GM10266 (cell line): Measurements from ENCODE around the gene KLHL6.
A peak's percentile ranks its signal among the peaks of the same experiment; 100 is the strongest.

Source experiments
- DNase-seq: peaks from one replicate; pipeline ENCODE4 v3.0.0; 2012; ENCODE audit errors: extremely low spot score
- CTCF ChIP-seq: IDR thresholded peaks from 2 replicates; pipeline ENCODE4 v1.5.1; 2012; ENCODE audit warnings: mild to moderate bottlenecking, low read depth; ENCODE audit not compliant: control insufficient read depth, insufficient read depth; ENCODE audit errors: missing control alignments

The KLHL6 gene

GRCh38 chr3:183551930-183552329, 3.6 kb downstream of the KLHL6 start:
- TF ChIP-seq CTCF: peak; percentile 50
- peak; percentile 54 for DNase-seq

GRCh38 chr3:183548262-183548769, 7.2 kb downstream of the KLHL6 start:
- DNase-seq: no peak

GRCh38 chr3:183546625-183547024, 8.9 kb downstream of the KLHL6 start:
- no peak for DNase-seq
- no peak for TF ChIP-seq CTCF

More at GRCh38 chr3:183548262-183548769, 7.2 kb downstream of the KLHL6 start:
- TF ChIP-seq CTCF: no peak

GRCh38 chr3:183545708-183546107, 9.8 kb downstream of the KLHL6 start:
- no peak for TF ChIP-seq CTCF
- DNase-seq: no peak

GRCh38 chr3:183542355-183542754, 13.2 kb downstream of the KLHL6 start:
- no peak for DNase-seq
- no peak for TF ChIP-seq CTCF

GRCh38 chr3:183541738-183542137, 13.8 kb downstream of the KLHL6 start:
- TF ChIP-seq CTCF: no peak
- DNase-seq: peak; percentile 56

- peak; percentile 30 for TF ChIP-seq CTCF
- no peak for DNase-seq
These were observed 14.3 kb downstream of the KLHL6 start for GRCh38 chr3:183541235-183541655.
